Astrocyte (in vitro differentiated cells and primary cell): ENCODE data around the gene LRRC37A. TPM values are rescaled to one million over a fixed set of nuclear protein-coding genes. Genes with fewer than 3 reads are reported as not detected.
"Not testable (repeated sequence)": the region's sequence is repeated elsewhere in the genome, so short reads cannot be mapped to it uniquely, and the experiment has no call there.

Source experiments
- DNase-seq: peaks from one replicate; pipeline ENCODE4 v3.0.0-alpha.2; 2010; ENCODE audit warnings: low read depth
- FAIRE-seq: peaks from 2 replicates; lab custom pipeline; 2011; peaks lifted over from hg19 to GRCh38; lab: Jason Lieb, UNC
- H2AFZ ChIP-seq: 2 replicates; pipeline ENCODE4 v1.6.0; 2012; ENCODE audit warnings: low read depth, low read length, inconsistent platforms
- H3K27ac ChIP-seq: 2 replicates; pipeline ENCODE4 v1.5.1; 2011; ENCODE audit warnings: low read depth, low read length, inconsistent platforms
- H3K27me3 ChIP-seq: 2 replicates; pipeline ENCODE4 v1.6.0; 2011; ENCODE audit warnings: low read length, inconsistent platforms; ENCODE audit not compliant: insufficient read depth
- H3K36me3 ChIP-seq: 2 replicates; pipeline ENCODE4 v1.5.1; 2011; ENCODE audit warnings: low read length, inconsistent platforms; ENCODE audit not compliant: insufficient read depth
- H3K4me1 ChIP-seq: 2 replicates; pipeline ENCODE4 v1.5.1; 2011; ENCODE audit warnings: low read length, inconsistent platforms; ENCODE audit not compliant: insufficient read depth
- H3K4me2 ChIP-seq: 2 replicates; pipeline ENCODE4 v1.6.0; 2012; ENCODE audit warnings: low read length, inconsistent platforms
- H3K4me3 ChIP-seq: 2 replicates; pipeline ENCODE4 v1.5.1; 2011; ENCODE audit warnings: low read depth, mild to moderate bottlenecking, low read length, inconsistent platforms; ENCODE audit not compliant: insufficient read depth
- H3K79me2 ChIP-seq: 2 replicates; pipeline ENCODE4 v1.6.0; 2012; ENCODE audit warnings: mild to moderate bottlenecking, low read length, inconsistent platforms; ENCODE audit not compliant: insufficient read depth
- H3K9ac ChIP-seq: 2 replicates; pipeline ENCODE4 v1.6.0; 2012; ENCODE audit warnings: mild to moderate bottlenecking, low read length, inconsistent platforms
- H3K9me3 ChIP-seq: 2 replicates; pipeline ENCODE4 v1.5.1; 2012; ENCODE audit warnings: low read depth, mild to moderate bottlenecking, low read length, inconsistent platforms; ENCODE audit not compliant: insufficient read depth
- H4K20me1 ChIP-seq: 2 replicates; pipeline ENCODE4 v1.6.0; 2012; ENCODE audit warnings: low read length, inconsistent platforms; ENCODE audit not compliant: insufficient read depth
- H3K27ac Mint-ChIP-seq: one replicate; pipeline ENCODE4 v1.8.0; 2021; ENCODE audit warnings: mild to moderate bottlenecking, mixed read lengths; ENCODE audit not compliant: unreplicated experiment
- H3K27me3 Mint-ChIP-seq: one replicate; pipeline ENCODE4 v1.8.0; 2021; ENCODE audit warnings: low read depth, mixed read lengths; ENCODE audit not compliant: unreplicated experiment
- H3K36me3 Mint-ChIP-seq: one replicate; pipeline ENCODE4 v1.8.0; 2021; ENCODE audit warnings: low read depth, mixed read lengths; ENCODE audit not compliant: unreplicated experiment
- H3K4me1 Mint-ChIP-seq: one replicate; pipeline ENCODE4 v1.8.0; 2021; ENCODE audit warnings: low read depth, mixed read lengths; ENCODE audit not compliant: unreplicated experiment
- H3K4me3 Mint-ChIP-seq: one replicate; pipeline ENCODE4 v1.8.0; 2021; ENCODE audit warnings: mild to moderate bottlenecking, moderate library complexity, mixed read lengths; ENCODE audit not compliant: unreplicated experiment
- H3K9me3 Mint-ChIP-seq: one replicate; pipeline ENCODE4 v1.8.0; 2021; ENCODE audit warnings: mild to moderate bottlenecking, mixed read lengths; ENCODE audit not compliant: unreplicated experiment
- total RNA-seq: library from RNA; stranded (reverse); gene quantifications from 2 replicates; pipeline ENCODE4 v1.2.1, GENCODE V29; 2021
- TF ChIP-seq, protein P1 (sequence below): IDR thresholded peaks from 2 replicates; pipeline ENCODE4 v1.5.1; 2011; ENCODE audit warnings: low read depth, mild to moderate bottlenecking, inconsistent platforms, low read length, moderate library complexity; ENCODE audit not compliant: insufficient read depth

Gene LRRC37A
- total RNA-seq, 1 donor from 2014 or later, result 4.2 TPM

DNA sequence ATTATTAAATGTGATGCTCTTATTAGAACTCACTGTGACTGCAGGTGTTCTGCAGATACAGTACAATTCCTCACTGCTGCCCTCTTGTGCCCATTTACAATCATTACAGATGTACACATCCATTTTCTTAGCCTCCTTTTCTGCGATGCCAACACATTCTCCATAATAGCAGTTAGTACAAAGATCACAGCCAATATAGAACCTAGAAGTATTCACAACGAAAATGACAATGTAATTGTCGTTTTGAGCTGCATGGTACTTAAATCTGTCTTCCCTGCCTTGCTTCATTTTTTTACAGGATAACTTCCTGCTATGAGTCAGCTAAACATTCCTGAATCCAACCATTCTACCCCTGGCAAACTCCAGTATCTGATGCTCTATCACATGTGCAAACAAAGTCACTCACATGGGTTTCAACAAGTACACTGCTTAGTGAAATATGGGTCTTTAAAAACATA, 8.1 kb upstream of the LRRC37A start:
- H3K4me1 ChIP-seq, H3K9me3 Mint-ChIP-seq, H3K9me3 ChIP-seq, H2AFZ ChIP-seq, H4K20me1 ChIP-seq, H3K27ac ChIP-seq, H3K4me3 ChIP-seq, H3K79me2 ChIP-seq, H3K36me3 ChIP-seq, H3K27me3 Mint-ChIP-seq, H3K9ac ChIP-seq, H3K27me3 ChIP-seq, H3K36me3 Mint-ChIP-seq: not testable (repeated sequence)
- H3K4me3 Mint-ChIP-seq, result peak overlapping the region; percentile 0
- H3K27ac Mint-ChIP-seq, result peak overlapping the region; percentile 8
- TF ChIP-seq, protein P1, sequence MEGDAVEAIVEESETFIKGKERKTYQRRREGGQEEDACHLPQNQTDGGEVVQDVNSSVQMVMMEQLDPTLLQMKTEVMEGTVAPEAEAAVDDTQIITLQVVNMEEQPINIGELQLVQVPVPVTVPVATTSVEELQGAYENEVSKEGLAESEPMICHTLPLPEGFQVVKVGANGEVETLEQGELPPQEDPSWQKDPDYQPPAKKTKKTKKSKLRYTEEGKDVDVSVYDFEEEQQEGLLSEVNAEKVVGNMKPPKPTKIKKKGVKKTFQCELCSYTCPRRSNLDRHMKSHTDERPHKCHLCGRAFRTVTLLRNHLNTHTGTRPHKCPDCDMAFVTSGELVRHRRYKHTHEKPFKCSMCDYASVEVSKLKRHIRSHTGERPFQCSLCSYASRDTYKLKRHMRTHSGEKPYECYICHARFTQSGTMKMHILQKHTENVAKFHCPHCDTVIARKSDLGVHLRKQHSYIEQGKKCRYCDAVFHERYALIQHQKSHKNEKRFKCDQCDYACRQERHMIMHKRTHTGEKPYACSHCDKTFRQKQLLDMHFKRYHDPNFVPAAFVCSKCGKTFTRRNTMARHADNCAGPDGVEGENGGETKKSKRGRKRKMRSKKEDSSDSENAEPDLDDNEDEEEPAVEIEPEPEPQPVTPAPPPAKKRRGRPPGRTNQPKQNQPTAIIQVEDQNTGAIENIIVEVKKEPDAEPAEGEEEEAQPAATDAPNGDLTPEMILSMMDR, result peak; percentile 66
- FAIRE-seq (peak; percentile 34), DNase-seq (peak; percentile 63)
- peak overlapping the region; percentile 63 for H3K4me2 ChIP-seq
- peaks cover 24% of the 10 kb centered on the region for H3K4me1 Mint-ChIP-seq

DNA sequence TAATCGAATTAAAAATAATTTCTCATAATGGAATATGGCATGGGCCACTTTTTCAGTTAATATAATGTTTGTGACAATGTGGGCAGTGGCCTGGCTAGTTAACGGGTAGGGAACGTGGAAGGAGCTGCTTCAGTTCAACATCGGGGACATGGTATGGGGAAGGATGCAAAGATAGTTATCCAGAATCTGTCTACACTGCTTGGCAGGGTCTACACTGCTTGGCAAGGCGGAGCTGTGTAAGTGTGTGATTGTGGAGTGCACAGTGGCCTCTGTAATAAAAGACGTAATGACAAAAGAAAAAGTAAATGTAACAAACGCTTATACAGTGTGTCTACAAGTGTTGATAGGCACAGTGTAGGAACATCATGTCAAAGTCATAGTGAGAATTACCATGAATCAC, 7.3 kb upstream of the LRRC37A start:
- Mint-ChIP-seq H3K4me3 (peak overlapping the region; percentile 28), H3K4me1 (peaks cover 24% of the 10 kb centered on the region)
- H3K4me2 ChIP-seq, H3K9me3 ChIP-seq, H3K79me2 ChIP-seq, H3K9ac ChIP-seq, FAIRE-seq, H3K27ac Mint-ChIP-seq, H3K27me3 Mint-ChIP-seq, H3K36me3 ChIP-seq, H2AFZ ChIP-seq, H3K4me3 ChIP-seq, H4K20me1 ChIP-seq, H3K27me3 ChIP-seq, H3K4me1 ChIP-seq, H3K27ac ChIP-seq, DNase-seq, H3K9me3 Mint-ChIP-seq, H3K36me3 Mint-ChIP-seq: not testable (repeated sequence)

DNA sequence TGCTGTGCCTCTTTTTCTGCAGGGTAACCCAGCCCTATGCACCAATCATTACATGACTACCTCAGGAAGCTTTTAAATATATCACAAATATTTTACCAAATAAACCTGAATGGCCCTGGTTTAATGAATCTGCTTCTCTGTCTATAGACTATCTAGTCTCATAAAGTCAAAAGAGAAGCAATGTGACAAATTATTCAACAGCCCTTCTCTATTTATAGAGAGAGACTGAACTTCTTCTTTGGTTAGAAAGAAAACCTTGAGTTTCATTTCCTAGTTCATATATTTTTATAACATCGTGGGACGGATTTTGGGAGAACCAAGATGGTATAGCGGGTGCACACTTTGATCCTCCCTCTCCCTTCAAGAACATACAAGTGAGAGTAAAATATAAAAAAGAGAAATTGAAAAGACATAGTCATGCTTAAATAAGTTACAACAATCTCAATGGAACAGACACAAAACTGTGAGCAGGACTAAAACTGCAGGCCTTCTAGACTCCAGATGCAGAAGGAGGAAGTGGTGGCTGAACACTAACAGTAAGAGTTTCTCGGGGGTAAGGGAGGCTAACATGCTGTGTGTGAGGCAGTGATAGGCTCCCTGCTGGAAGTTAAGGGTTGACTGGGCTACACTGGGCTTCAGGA, 3.9 kb upstream of the LRRC37A start:
- not testable (repeated sequence) for H3K27ac ChIP-seq, H3K4me1 ChIP-seq, H3K9me3 Mint-ChIP-seq, FAIRE-seq, H3K9ac ChIP-seq, H3K27me3 ChIP-seq, H4K20me1 ChIP-seq, H3K4me3 Mint-ChIP-seq, DNase-seq, H3K79me2 ChIP-seq, H2AFZ ChIP-seq, H3K4me3 ChIP-seq, H3K4me2 ChIP-seq, H3K36me3 Mint-ChIP-seq, H3K9me3 ChIP-seq, H3K36me3 ChIP-seq, H3K27me3 Mint-ChIP-seq
- Mint-ChIP-seq H3K27ac (peak overlapping the region; percentile 36), H3K4me1 (peaks cover 11% of the 10 kb centered on the region)

DNA sequence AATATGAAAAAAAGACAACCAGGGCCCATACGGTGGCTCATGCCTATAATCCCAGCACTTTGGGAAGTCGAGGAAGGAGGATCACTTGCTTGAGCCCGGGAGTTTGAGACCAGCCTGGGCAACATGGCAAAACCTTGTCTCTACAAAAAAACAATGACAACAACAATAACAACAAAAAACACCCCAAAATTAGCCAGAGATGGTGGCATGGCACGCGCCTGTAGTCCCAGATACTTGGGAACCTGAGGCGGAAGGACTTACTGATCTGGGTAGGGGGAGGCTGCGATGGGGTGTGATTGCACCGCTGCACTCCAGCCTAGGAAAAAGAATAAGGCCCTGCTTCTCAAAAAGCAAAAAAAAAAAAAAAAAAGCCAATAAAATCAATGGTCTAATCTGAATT, 3.3 kb upstream of the LRRC37A start:
- H3K4me1 Mint-ChIP-seq, result peaks cover 11% of the 10 kb centered on the region
- H3K9me3 Mint-ChIP-seq, H3K36me3 Mint-ChIP-seq, H2AFZ ChIP-seq, H3K4me2 ChIP-seq, H3K9ac ChIP-seq, H3K27ac ChIP-seq, H3K79me2 ChIP-seq, H3K4me3 Mint-ChIP-seq, H3K27me3 Mint-ChIP-seq, H3K4me1 ChIP-seq, FAIRE-seq, DNase-seq, H3K4me3 ChIP-seq, H3K36me3 ChIP-seq, H3K27me3 ChIP-seq, H3K9me3 ChIP-seq, H4K20me1 ChIP-seq: not testable (repeated sequence)
- peak overlapping the region; percentile 36 for H3K27ac Mint-ChIP-seq

DNA sequence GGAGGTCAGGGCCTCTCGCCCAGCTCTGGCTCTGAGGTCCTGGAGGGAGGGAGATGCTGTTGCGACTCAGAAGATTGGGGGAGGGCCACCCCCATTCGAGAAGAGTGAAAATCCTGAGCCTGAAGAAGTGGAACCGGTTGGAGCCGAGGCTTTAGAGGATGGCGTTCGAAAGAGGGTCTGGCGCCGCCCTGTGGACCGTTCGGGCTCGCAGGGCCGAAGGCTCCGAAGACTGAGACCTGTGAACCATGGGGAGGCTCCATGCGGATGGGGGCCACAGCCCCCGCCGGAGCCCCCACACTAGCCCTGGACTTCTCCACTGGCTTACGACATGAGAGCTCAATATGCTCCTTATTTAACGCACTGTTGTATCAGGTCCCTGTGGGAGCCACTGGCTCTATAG, 46.3 kb downstream of the LRRC37A start:
- not testable (repeated sequence) for H3K36me3 Mint-ChIP-seq, DNase-seq, H3K79me2 ChIP-seq, H3K9me3 ChIP-seq, H3K9me3 Mint-ChIP-seq, H3K27me3 Mint-ChIP-seq, H3K27me3 ChIP-seq, H4K20me1 ChIP-seq, H3K4me3 Mint-ChIP-seq, FAIRE-seq, H3K4me3 ChIP-seq, H3K4me2 ChIP-seq, H3K27ac ChIP-seq, H3K4me1 Mint-ChIP-seq, H3K27ac Mint-ChIP-seq, H3K9ac ChIP-seq, H3K4me1 ChIP-seq, H3K36me3 ChIP-seq, H2AFZ ChIP-seq
